GM10266 (cell line): ENCODE data around the gene CACNB2.

Source experiments
- DNase-seq: peaks from one replicate; pipeline ENCODE4 v3.0.0; 2012; ENCODE audit errors: extremely low spot score
- TF ChIP-seq, protein P1 (sequence below): IDR thresholded peaks from 2 replicates; pipeline ENCODE4 v1.5.1; 2012; ENCODE audit warnings: mild to moderate bottlenecking, low read depth; ENCODE audit not compliant: control insufficient read depth, insufficient read depth; ENCODE audit errors: missing control alignments

Gene CACNB2

DNA sequence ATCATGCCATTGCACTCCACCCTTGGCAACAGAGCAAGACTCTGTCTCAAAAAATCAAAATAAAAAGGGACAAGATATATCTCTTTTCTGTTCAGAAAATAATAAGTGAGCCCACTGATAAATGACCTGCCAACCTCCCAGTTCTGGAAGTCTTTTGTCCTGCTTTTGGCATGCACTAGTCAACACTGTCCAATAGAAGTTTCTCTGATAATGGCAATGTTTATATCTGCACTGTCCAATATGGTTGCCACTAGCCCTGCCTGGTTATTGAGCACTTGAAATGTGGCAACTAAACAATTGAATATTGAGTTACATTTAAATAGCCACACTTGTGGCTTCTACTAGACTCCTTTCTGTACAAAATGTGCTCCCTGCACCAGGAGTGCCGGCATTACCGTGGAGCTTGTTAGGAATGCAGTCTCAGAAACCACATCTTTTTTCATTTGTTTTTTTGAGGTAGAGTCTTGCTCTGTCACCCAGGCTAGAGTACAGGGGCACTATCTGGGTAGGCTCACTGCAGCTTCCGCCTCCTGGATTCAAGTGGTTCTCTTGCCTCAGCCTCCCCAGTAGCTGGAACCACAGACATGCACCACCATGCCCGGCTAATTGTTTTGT, 229.7 kb downstream of the CACNB2 start:
- TF ChIP-seq, protein P1, sequence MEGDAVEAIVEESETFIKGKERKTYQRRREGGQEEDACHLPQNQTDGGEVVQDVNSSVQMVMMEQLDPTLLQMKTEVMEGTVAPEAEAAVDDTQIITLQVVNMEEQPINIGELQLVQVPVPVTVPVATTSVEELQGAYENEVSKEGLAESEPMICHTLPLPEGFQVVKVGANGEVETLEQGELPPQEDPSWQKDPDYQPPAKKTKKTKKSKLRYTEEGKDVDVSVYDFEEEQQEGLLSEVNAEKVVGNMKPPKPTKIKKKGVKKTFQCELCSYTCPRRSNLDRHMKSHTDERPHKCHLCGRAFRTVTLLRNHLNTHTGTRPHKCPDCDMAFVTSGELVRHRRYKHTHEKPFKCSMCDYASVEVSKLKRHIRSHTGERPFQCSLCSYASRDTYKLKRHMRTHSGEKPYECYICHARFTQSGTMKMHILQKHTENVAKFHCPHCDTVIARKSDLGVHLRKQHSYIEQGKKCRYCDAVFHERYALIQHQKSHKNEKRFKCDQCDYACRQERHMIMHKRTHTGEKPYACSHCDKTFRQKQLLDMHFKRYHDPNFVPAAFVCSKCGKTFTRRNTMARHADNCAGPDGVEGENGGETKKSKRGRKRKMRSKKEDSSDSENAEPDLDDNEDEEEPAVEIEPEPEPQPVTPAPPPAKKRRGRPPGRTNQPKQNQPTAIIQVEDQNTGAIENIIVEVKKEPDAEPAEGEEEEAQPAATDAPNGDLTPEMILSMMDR, result no peak
- DNase-seq, result no peak

DNA sequence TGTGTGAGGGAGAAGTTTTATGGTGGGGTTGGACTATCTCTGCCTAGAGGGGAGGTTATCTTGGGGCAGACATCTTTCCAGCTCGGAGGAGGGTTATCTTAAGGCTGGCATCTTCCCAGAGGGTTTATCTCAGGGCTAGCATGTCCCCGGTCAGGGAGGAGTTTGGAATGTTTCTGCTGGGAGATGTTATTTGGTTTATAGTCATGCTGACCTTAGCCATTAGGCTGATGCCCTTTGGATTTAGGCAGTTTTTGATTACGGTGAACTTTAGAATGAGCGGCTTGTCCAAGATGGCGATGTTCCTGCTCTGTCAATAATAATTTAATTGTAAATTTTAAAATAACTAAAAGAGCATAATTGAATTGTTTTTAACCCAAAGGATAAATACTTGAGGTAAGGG, 236.4 kb downstream of the CACNB2 start:
- TF ChIP-seq, protein P1, result no peak

DNA sequence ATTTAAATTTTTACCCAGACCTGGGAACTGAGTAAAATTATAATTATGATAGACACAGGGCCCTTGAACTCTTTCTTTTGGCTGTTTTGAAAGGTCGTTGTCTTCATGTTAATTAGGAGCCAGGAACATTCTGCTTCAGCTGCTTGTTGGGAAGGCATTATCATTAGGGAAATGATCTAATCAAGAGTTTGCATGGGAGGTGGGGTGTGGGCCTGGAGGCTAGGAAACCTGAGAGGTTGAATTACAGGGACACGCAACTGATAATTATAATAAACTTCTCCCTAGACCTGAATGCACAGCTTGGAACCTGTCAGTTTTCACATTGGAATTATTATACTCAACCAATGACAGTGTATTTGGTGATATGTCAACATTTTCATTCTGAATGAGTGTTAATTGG, 237.7 kb downstream of the CACNB2 start:
- no peak for DNase-seq
- TF ChIP-seq, protein P1, result no peak

More for the DNA sequence above, 236.4 kb downstream of the CACNB2 start:
- no peak for DNase-seq

DNA sequence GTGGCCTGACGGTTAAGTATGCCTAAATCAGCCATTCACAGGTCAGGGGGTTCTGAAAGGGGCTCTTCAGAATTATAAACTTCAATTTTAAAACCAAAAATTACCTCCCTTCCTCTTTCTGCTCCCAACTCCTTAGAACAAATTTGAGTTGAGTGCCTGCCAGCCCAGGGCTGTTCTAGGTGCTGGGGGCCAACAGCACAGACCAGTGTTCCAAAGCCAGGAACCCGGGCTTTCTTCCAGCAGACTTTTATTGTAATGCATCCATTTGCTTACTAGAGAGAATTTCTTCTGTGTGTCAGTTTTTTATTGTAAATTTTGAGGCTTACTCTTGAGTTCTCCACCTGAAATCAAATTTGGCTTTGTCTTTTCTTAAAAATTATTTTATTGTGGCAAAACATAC, 238.5 kb downstream of the CACNB2 start:
- DNase-seq, result no peak
- TF ChIP-seq, protein P1, result no peak

DNA sequence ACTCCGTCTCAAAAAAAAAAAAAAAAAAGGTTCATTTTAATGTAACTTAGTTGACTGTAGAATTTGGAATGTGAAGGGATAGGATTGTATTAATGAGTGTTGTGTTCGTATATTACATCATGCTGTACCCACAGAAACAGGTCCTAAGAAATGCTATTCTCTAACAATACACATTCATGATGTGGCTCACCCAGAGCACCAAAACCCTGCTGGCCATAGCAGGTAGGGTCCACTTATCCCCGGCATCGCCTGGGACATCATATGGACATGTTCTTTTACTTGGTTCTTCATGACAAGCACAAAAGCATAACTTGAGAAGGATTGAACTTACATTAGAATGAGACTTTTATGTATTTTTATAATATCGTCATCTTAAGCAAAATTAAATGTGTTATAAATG, 241.5 kb downstream of the CACNB2 start:
- no peak for DNase-seq
- TF ChIP-seq, protein P1, result no peak

DNA sequence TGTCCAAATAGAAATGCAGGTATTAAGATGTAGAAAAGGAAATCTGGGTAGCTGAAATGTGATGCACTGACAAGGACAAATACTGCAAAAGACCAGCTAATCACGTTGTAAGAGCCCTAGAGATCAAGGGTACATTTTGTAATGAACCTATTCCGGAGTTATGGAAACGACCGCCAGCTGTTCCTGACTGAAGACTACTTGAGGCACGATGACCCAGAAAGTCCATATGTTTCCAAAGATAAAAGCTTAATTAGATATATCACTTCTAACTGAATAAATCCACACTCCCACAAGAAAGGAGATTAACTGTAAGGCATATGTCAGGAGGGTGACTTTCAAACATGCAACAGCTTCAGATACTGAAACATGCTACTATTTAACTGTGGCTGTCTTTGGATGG, 257.7 kb downstream of the CACNB2 start:
- TF ChIP-seq, protein P1, result no peak
- no peak for DNase-seq

DNA sequence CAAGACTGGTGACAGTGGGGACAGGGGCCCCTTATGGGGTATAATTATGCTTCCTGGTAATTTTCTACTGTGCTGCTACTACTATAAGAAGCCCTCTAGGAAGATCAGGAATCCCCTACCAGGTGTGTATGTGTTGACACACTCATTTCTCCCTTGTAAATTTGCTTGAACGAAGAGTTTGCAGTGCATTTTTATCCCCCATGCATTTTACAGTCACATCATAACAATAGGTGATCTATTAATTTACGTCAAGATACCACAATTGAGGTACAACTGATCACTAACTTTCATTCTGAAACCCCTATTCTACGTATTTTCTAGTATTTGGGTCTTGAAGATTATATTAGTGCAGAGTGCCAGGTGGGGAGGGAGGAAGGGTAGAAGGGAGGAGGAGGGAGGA, 258.9 kb downstream of the CACNB2 start:
- DNase-seq, result no peak
- TF ChIP-seq, protein P1, result no peak
